ENCODE results near the gene METAP2.

DNA sequence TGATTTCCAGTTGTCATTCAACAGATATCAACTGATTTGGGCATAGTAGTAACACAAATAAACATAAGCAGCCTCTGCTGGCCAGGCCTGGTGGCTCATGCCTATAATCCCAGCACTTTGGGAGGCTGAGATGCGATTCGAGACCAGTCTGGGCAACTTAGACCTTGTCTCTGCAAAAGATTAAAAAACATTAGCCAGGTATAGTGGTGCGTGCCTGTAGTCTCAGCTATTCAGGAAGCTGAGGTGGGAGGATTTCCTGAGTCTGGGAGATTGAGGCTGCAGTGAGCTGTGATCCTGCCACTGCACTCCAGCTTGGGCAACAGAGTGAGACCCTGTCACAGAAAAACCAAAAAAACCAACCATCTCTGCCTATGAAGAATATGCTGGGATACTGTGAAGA is 7.1 kb downstream of the METAP2 start:
- TF ChIP-seq POLR2A (IDR thresholded peaks at IDR 0.05; ENCODE audit: low read depth, low read length) (no peak), POLR2AphosphoS5 (IDR thresholded peaks at IDR 0.05; ENCODE audit: low read depth, low read length) (no peak), TAF1 (IDR thresholded peaks at IDR 0.05; ENCODE audit: low read depth, low read length) (no peak), SPI1 (IDR thresholded peaks at IDR 0.05; ENCODE audit: low read depth, low read length) (no peak)

All from GM12891 (cell line).